Stomach (tissue), 9 donors: Measurements from ENCODE around the gene MMP8. TPM values are rescaled to one million over a fixed set of nuclear protein-coding genes. Genes with fewer than 3 reads are reported as not detected.

ENCODE experiments used
- DNase-seq, 2 donors: peaks; one replicate each; pipeline versions ENCODE4 v3.0.0 to v3.0.0-alpha.2; 2013 to 2019
- H3K27ac ChIP-seq, 5 donors: fragments of 200-600 bp in 4 of 5; sonication (generic) in 4 of 5; one replicate each; pipeline ENCODE4 v1.5.1; 2013 to 2019; ENCODE audit warnings: mild to moderate bottlenecking in 1 of 5, moderate library complexity in 1 of 5
- H3K27me3 ChIP-seq, 3 donors: fragments of 200-600 bp; sonication (generic); one replicate each; pipeline ENCODE4 v1.5.1; 2017 to 2019; ENCODE audit warnings: mixed run types in 1 of 3
- H3K36me3 ChIP-seq, 4 donors: fragments of 200-600 bp; sonication (generic); 1 replicate in 3 of 4; 2 replicates in 1 of 4; pipeline ENCODE4 v1.5.1; 2016 to 2019
- H3K4me1 ChIP-seq, 4 donors: fragments of 200-600 bp; sonication (generic); one replicate each; pipeline ENCODE4 v1.5.1; 2016 to 2019
- H3K4me3 ChIP-seq, 4 donors: fragments of 200-600 bp; sonication (generic) in 3 of 4; one replicate each; pipeline ENCODE4 v1.5.1; 2016 to 2019; ENCODE audit warnings: mild to moderate bottlenecking in 1 of 4
- H3K9me3 ChIP-seq, 4 donors: fragments of 200-600 bp; sonication (generic); one replicate each; pipeline ENCODE4 v1.5.1; 2016 to 2019
- CTCF ChIP-seq, 7 experiments: fragments of 450-650 bp in 4 of 7; fragments of 200-600 bp in 3 of 7; sonication (generic) in 3 of 7; IDR thresholded peaks; one replicate each; pipeline ENCODE4 v1.5.1; 2016 to 2019; ENCODE audit warnings: antibody characterized with exemption in 7 of 7, control low read depth in 2 of 7, mild to moderate bottlenecking in 1 of 7
- EP300 ChIP-seq: sonication (generic); formaldehyde crosslinking; IDR thresholded peaks from one replicate; pipeline ENCODE4 v1.6.1; 2017; ENCODE audit warnings: antibody characterized with exemption
- POLR2A ChIP-seq, 4 donors: fragments of 450-650 bp; IDR thresholded peaks; one replicate each; pipeline ENCODE4 v1.6.1; 2016; ENCODE audit warnings: antibody characterized with exemption in 4 of 4, control low read depth in 2 of 4, mild to moderate bottlenecking in 1 of 4, moderate library complexity in 1 of 4
- POLR2AphosphoS5 ChIP-seq, 3 donors: sonication (generic); formaldehyde crosslinking; IDR thresholded peaks; one replicate each; pipeline ENCODE4 v1.6.1; 2016; ENCODE audit warnings: antibody characterized with exemption in 3 of 3
- WGBS, 5 donors: extraction: QIAGEN DNeasy Blood & Tissue Kit in 3 of 5; methylation state at CpG; one replicate each; pipeline versions ENCODE4 v1.1.5 to v1.1.7; 2013 to 2018; 5-methylcytosine and 5-hydroxymethylcytosine counted together
- intact Hi-C: fragments of 100-400 bp; cut with DNase I; formaldehyde crosslinking; loops from one replicate; pipeline ENCODE4 v1.15.1; 2023; ENCODE audit warnings: low total_unique reads
- polyA plus RNA-seq, 3 donors: library from polyadenylated mRNA; stranded (reverse); fragments of 200-250 nt; gene quantifications; one replicate each; pipeline ENCODE4 v1.2.3, GENCODE V29; 2013
- total RNA-seq, 5 donors: library from RNA; depleted of rRNA; stranded (reverse); fragments of >200 nt; gene quantifications; one replicate each; pipeline versions ENCODE4 v1.1.0 to v1.2.3, GENCODE V29; 2014 to 2016
- donor health status: healthy with polysubstance abuse.
- donor health status: Bipolar disorder and iron deficiency.
- donor health status: healthy.

Gene MMP8
- total and polyA plus RNA-seq, 8 donors = 0.20 to 1.8 (median 0.50) TPM; not detected in 5

- Histone ChIP-seq H3K4me1 (peaks cover 0 to 5% (median 2%) of the 10 kb centered on the region in 4 donors), H3K27ac (no peak within 1 kb of the TSS), H3K9me3 (no peaks in the 10 kb centered on the region), H3K36me3 (no peaks in the 10 kb centered on the region), H3K27me3 (no peaks in the 10 kb centered on the region), H3K4me3 (no peak within 1 kb of the TSS)
- no peak for DNase-seq
- TF ChIP-seq EP300 = no peak
- TF ChIP-seq CTCF (IDR thresholded peaks at IDR 0.05) = no peak
- no peak for TF ChIP-seq POLR2A (IDR thresholded peaks at IDR 0.05)
- no peak for TF ChIP-seq POLR2AphosphoS5 (IDR thresholded peaks at IDR 0.05)
- intact Hi-C loops = no loop called here
- 33 to 64% (median 48%) methylated on average over 5 of the region's 5 CpGs for WGBS, 5 donors
Observed at GRCh38 chr11:102705626-102706025, 19.1 kb downstream of the MMP8 start, which contains the start of gene MMP27. Gene MMP27 (minus strand): TSS chr11:102705769. CDS start chr11:102705714, 55 bp downstream.

- WGBS, 5 donors = 63 to 80% (median 72%) methylated on average over 3 of the region's 3 CpGs
- H3K9me3 ChIP-seq = no peaks in the 10 kb centered on the region
- peaks cover 0 to 5% (median 2%) of the 10 kb centered on the region in 4 donors for H3K4me1 ChIP-seq
- intact Hi-C loops = no loop called here
- TF ChIP-seq EP300 (no peak), POLR2AphosphoS5 (IDR thresholded peaks at IDR 0.05) (no peak), POLR2A (IDR thresholded peaks at IDR 0.05) (no peak), CTCF (IDR thresholded peaks at IDR 0.05) (no peak)
- no peak for DNase-seq
- no peaks in the 10 kb centered on the region for H3K36me3 ChIP-seq
- H3K27me3 ChIP-seq = no peaks in the 10 kb centered on the region
- H3K4me3 ChIP-seq = no peak overlapping the region
- H3K27ac ChIP-seq = no peak overlapping the region
Observed at GRCh38 chr11:102704841-102705240, 19.9 kb downstream of the MMP8 start.

- intact Hi-C loops = no loop called here
- Histone ChIP-seq H3K4me3 (no peak overlapping the region), H3K9me3 (no peaks in the 10 kb centered on the region), H3K4me1 (peaks cover 0 to 5% (median 2%) of the 10 kb centered on the region in 4 donors), H3K27ac (no peak overlapping the region), H3K36me3 (no peaks in the 10 kb centered on the region), H3K27me3 (no peaks in the 10 kb centered on the region)
- TF ChIP-seq POLR2A (IDR thresholded peaks at IDR 0.05) (no peak), CTCF (IDR thresholded peaks at IDR 0.05) (no peak)
- 49 to 79% (median 76%) methylated on average over 3 of the region's 3 CpGs for WGBS, 5 donors
- DNase-seq = no peak
Observed at GRCh38 chr11:102703826-102704493, 20.8 kb downstream of the MMP8 start.

GRCh38 chr11:102695201-102695600 is 29.6 kb downstream of the MMP8 start:
- WGBS, 5 donors = 78 to 89% (median 80%) methylated on average over 3 of the region's 3 CpGs
- H3K9me3 ChIP-seq = no peaks in the 10 kb centered on the region
- H3K4me3 ChIP-seq = no peak overlapping the region
- H3K27ac ChIP-seq = no peak overlapping the region
- intact Hi-C loops = no loop called here
- DNase-seq = no peak
- H3K27me3 ChIP-seq = no peaks in the 10 kb centered on the region
- TF ChIP-seq CTCF (IDR thresholded peaks at IDR 0.05) (no peak), EP300 (no peak), POLR2AphosphoS5 (IDR thresholded peaks at IDR 0.05) (no peak), POLR2A (IDR thresholded peaks at IDR 0.05) (no peak)
- no peaks in the 10 kb centered on the region for H3K4me1 ChIP-seq
- H3K36me3 ChIP-seq = no peaks in the 10 kb centered on the region
